ENCODE measurements around the gene CDK2AP2. TPM values are rescaled to one million over a fixed set of nuclear protein-coding genes. Genes with fewer than 3 reads are reported as not detected.

CDK2AP2 gene
- total and polyA plus RNA-seq, 2 donors (not counting 1 experiment from before 2014, with no cell fraction given), result 62.7 to 112 TPM

DNA sequence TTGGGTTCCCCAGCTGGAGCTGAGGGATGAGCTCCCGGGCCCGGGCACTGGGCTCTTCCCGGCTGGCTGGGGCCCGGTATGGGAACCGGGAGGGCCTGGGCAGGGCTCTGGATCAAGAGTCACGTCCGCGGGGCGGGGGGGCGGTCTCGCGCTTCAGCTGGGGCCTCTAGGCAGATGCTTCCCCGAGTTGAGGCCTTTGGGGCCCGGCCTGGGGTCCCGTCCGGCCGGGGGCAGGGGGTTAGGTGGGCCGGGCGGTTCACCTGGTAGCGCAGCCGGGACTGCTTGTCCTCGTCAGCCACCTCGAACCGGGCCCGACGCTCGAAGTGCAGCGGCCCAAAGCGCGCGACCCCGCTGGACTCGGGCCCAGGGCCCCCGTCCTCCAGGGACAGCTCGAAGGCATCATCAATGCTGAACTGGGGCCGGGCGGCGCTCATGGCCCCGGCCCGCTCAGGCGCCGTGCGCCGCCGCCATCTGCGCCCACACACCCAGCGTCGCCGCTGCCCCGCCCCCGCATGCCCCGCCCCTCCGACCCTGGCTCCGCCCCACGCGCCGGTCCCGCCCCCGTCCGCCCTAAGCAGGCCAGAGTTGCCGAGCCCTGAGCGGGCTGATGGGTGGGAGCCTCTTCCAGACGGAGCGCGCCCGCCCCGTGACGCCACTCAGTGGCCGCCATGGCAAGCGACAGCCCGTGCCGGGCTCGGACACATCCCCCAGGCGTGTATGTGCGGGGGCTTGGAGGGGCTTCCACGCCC is 39.0 kb downstream of the CDK2AP2 start, which contains the start of gene TMEM134:
Gene TMEM134 (minus strand): TSS at position 493 of the 749 bp plus-strand sequence. CDS start 59 bp downstream, at position 434.
- Histone ChIP-seq H4K20me1 (ENCODE audit: control insufficient read depth, insufficient read depth, low read length, poor library complexity, severe bottlenecking) (peaks cover 10% of the 10 kb centered on the region), H3K4me2 (replicated peaks; ENCODE audit: low read depth, low read length, poor library complexity, severe bottlenecking) (peak within 1 kb of the TSS; percentile 98), H3K27ac (ENCODE audit: low read length in 2 of 2) (peak within 1 kb of the TSS; percentile 78 to 87), H2AFZ (ENCODE audit: insufficient read depth, low read depth, low read length, poor library complexity, severe bottlenecking) (peak within 1 kb of the TSS; percentile 78), H3K4me3 (ENCODE audit: control extremely low read depth in 1 of 5, extremely low read depth in 1 of 5, insufficient read depth in 1 of 5, low read depth in 2 of 5, low read length in 4 of 5) (peak within 1 kb of the TSS; percentile 61 to 96 (median 91)), H3K9me3 (ENCODE audit: control extremely low read depth in 1 of 3, control insufficient read depth in 2 of 3, insufficient read depth in 1 of 3, low read length in 2 of 3) (peaks cover 0 to 5% (median 0%) of the 10 kb centered on the region in 3 donors), H3K36me3 (replicated peaks in 1 of 2; ENCODE audit: control extremely low read depth in 1 of 2, control insufficient read depth in 1 of 2, extremely low read depth in 1 of 2, insufficient read depth in 2 of 2, low read length in 1 of 2) (peaks cover 2 to 9% of the 10 kb centered on the region in 2 experiments), H3K9ac (ENCODE audit: low read length) (peak within 1 kb of the TSS; percentile 91), H3K4me1 (ENCODE audit: control insufficient read depth in 2 of 2, insufficient read depth in 2 of 2, low read length in 2 of 2) (peaks cover 33 to 57% of the 10 kb centered on the region in 2 donors), H3K79me2 (ENCODE audit: control insufficient read depth, insufficient read depth, low read length) (peaks cover 44% of the 10 kb centered on the region), H3K27me3 (replicated peaks in 1 of 4; ENCODE audit: control extremely low read depth in 1 of 4, control insufficient read depth in 3 of 4, insufficient read depth in 4 of 4, low read length in 3 of 4) (no peaks in the 10 kb centered on the region)
- Mint-ChIP-seq H3K27ac (peak within 1 kb of the TSS; percentile 95), H3K9me3 (ENCODE audit: insufficient read depth) (no peaks in the 10 kb centered on the region), H3K4me3 (peak within 1 kb of the TSS; percentile 95), H3K27me3 (no peaks in the 10 kb centered on the region), H3K4me1 (peaks cover 50% of the 10 kb centered on the region)
- intact Hi-C loops (cut with micrococcal nuclease), result loop anchor here (1.0 kb wide), 8 partner anchors 14 to 115 kb away; partner anchors contain the start of genes AIP, PPP1CA, PTPRCAP and RAD9A
- ChIA-PET CTCF (interaction anchor here (0.6 to 6.7 kb wide), 20 partner anchors 10 to 126 kb away, joined by 3 to 64 read pairs (median 5); partner anchors contain the start of genes AIP, CABP4, CORO1B and PITPNM1), POLR2A (interaction anchor here (0.8 to 10.4 kb wide), 20 partner anchors 9 to 115 kb away, joined by 3 to 215 read pairs (median 9); partner anchors contain the start of genes AIP, CABP4, CDK2AP2 and CORO1B)
- no peak for TF ChIP-seq EZH2 (IDR thresholded peaks at IDR 0.05; ENCODE audit: borderline replicate concordance, insufficient read depth, low read depth, low read length, poor library complexity, severe bottlenecking)
- TF ChIP-seq, protein P1, sequence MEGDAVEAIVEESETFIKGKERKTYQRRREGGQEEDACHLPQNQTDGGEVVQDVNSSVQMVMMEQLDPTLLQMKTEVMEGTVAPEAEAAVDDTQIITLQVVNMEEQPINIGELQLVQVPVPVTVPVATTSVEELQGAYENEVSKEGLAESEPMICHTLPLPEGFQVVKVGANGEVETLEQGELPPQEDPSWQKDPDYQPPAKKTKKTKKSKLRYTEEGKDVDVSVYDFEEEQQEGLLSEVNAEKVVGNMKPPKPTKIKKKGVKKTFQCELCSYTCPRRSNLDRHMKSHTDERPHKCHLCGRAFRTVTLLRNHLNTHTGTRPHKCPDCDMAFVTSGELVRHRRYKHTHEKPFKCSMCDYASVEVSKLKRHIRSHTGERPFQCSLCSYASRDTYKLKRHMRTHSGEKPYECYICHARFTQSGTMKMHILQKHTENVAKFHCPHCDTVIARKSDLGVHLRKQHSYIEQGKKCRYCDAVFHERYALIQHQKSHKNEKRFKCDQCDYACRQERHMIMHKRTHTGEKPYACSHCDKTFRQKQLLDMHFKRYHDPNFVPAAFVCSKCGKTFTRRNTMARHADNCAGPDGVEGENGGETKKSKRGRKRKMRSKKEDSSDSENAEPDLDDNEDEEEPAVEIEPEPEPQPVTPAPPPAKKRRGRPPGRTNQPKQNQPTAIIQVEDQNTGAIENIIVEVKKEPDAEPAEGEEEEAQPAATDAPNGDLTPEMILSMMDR (IDR thresholded peaks at IDR 0.05), result peak; percentile 63
- peak; percentile 92 for DNase-seq
- WGBS (ENCODE audit: insufficient coverage), result under 1% methylated on average over 76 of the region's 76 CpGs
- ATAC-seq (ENCODE audit: low read depth), result peak; percentile 75
